ENCODE measurements around the gene CYB5R3. TPM values are rescaled to one million over a fixed set of nuclear protein-coding genes. Genes with fewer than 3 reads are reported as not detected.
"Not testable (repeated sequence)": the region's sequence is repeated elsewhere in the genome, so short reads cannot be mapped to it uniquely, and the experiment has no call there.

Gene CYB5R3
- polyA plus RNA-seq, 2 of the 4 experiments (the other 2 are of a cell fraction) = 30.8 to 51.8 TPM

- TF ChIP-seq CEBPB (IDR thresholded peaks at IDR 0.05) (no peak), NR3C1 (IDR thresholded peaks at IDR 0.05) (no peak), RCOR1 (IDR thresholded peaks at IDR 0.05; ENCODE audit: low read depth, low read length) (no peak), ELK1 (IDR thresholded peaks at IDR 0.05; ENCODE audit: low read depth, low read length) (no peak), REST (IDR thresholded peaks at IDR 0.05) (no peak), KDM5A (IDR thresholded peaks at IDR 0.05) (no peak), RAD21 (conservative IDR thresholded peaks at IDR 0.05 in 1 of 2, IDR thresholded peaks at IDR 0.05 in 1 of 2) (no peak), KDM1A (IDR thresholded peaks at IDR 0.05; ENCODE audit: low read depth) (no peak), PBX3 (IDR thresholded peaks at IDR 0.05) (no peak), FOSB (CRISPR knock-in tag; IDR thresholded peaks at IDR 0.05) (no peak), ATOH8 (CRISPR knock-in tag; IDR thresholded peaks at IDR 0.05; ENCODE audit: low read depth) (no peak), NFE2L2 (conservative IDR thresholded peaks at IDR 0.05; ENCODE audit: low read length) (no peak), CTCF (IDR thresholded peaks at IDR 0.05) (no peak), PHF8 (IDR thresholded peaks at IDR 0.05; ENCODE audit: borderline replicate concordance, low read depth) (no peak), RFX5 (IDR thresholded peaks at IDR 0.05) (no peak), JUNB (IDR thresholded peaks at IDR 0.05) (no peak), TFCP2L1 (CRISPR knock-in tag; IDR thresholded peaks at IDR 0.05) (no peak), RARB (CRISPR knock-in tag; IDR thresholded peaks at IDR 0.05) (no peak)
- Histone ChIP-seq H3K4me3 (no peak overlapping the region), H3K4me1 (peaks cover 18% of the 10 kb centered on the region), H3K9me3 (0 out of 3 replicates have a peak, but pooled peaks cover 4% of the 10 kb centered on the region), H3K27ac (no peak overlapping the region), H3K4me2 (no peak overlapping the region)
- ATAC-seq (no peak), DNase-seq (ENCODE audit: low read depth in 1 of 2, low spot score in 1 of 2) (no peak), FAIRE-seq (no peak)
- POLR2A ChIA-PET = no interaction called here
- 43% methylated on average over 1 of the region's 1 CpG for WGBS (ENCODE audit: missing lambda C conversion rate)
- CTCF ChIA-PET = interaction anchor here (0.7 kb wide), 1 partner anchor 16 kb away, joined by 3 read pairs; no protein-coding TSS in a partner anchor
Observed at GRCh38 chr22:42678894-42679293, 29.7 kb upstream of the CYB5R3 start.

- H3K9me3 ChIP-seq; H3K4me3 ChIP-seq; H3K4me2 ChIP-seq; POLR2A ChIA-PET; H3K27ac ChIP-seq; ATAC-seq; DNase-seq (ENCODE audit: low read depth in 1 of 2, low spot score in 1 of 2); CTCF ChIA-PET; FAIRE-seq: not testable (repeated sequence)
- peaks cover 23% of the 10 kb centered on the region for H3K4me1 ChIP-seq
- 89% methylated on average over 4 of the region's 4 CpGs for WGBS (ENCODE audit: missing lambda C conversion rate)
Observed at GRCh38 chr22:42677936-42678335, 28.7 kb upstream of the CYB5R3 start.
